Spleen (tissue), 7 donors: Measurements from ENCODE around the gene AP1S1.

ENCODE experiments used
- CTCF ChIP-seq, 11 experiments: fragments of 200-600 bp in 7 of 11; fragments of 450-650 bp in 4 of 11; sonication (generic) in 4 of 11; IDR thresholded peaks in 8 of 11; conservative IDR thresholded peaks in 3 of 11; 1 replicate in 7 of 11; 2 replicates in 4 of 11; pipeline versions ENCODE4 v1.4.0 to v1.8.0; 2016 to 2021; ENCODE audit warnings: antibody characterized with exemption in 11 of 11, inconsistent platforms in 4 of 11, mild to moderate bottlenecking in 1 of 11
- POLR2A ChIP-seq, 3 donors: fragments of 450-650 bp; IDR thresholded peaks; one replicate each; pipeline ENCODE4 v1.5.1; 2017; ENCODE audit warnings: antibody characterized with exemption in 3 of 3, mild to moderate bottlenecking in 1 of 3
- POLR2AphosphoS5 ChIP-seq, 3 donors: sonication (generic); formaldehyde crosslinking; IDR thresholded peaks; one replicate each; pipeline ENCODE4 v1.5.1; 2017; ENCODE audit warnings: antibody characterized with exemption in 3 of 3
- donor health status: DM: no; HTN: no; CAD: no; lungs with moderate emphysema.
- donor health status: DM: no; HTN: no; CAD: no.
- donor health status: DM: no; HTN: no; CAD: no.

DNA sequence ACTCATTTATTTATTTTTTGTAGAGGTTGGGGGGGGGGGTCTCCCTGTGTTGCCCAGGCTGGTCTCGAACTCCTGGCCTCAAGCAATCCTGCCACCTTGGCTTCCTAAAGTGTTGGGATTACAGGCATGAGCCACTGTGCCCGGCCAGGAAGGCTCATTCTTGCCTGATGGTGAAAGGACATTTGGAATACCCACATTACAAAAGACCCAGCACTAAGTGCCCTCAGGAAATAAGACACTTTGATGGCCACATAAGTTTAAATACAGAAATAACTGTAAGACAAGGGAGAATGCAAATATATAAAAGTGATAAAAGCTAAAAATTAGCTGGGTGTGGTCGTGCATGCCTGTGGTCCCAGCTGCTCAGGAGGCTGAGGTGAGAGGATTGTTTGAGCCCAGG lies 35.4 kb upstream of the AP1S1 start:
- TF ChIP-seq CTCF (IDR thresholded peaks at IDR 0.05 in 8 of 11, conservative IDR thresholded peaks at IDR 0.05 in 3 of 11) (no peak), POLR2A (IDR thresholded peaks at IDR 0.05) (no peak), POLR2AphosphoS5 (IDR thresholded peaks at IDR 0.05) (no peak)
